Posterior cingulate gyrus (tissue), 11 donors: ENCODE results near the gene ATRNL1.
"Not testable (repeated sequence)": the region's sequence is repeated elsewhere in the genome, so short reads cannot be mapped to it uniquely, and the experiment has no call there.

Experiments
- DNase-seq, 10 donors: peaks; one replicate each; pipeline versions ENCODE4 v3.0.0 to v3.0.0-alpha.2; 2020 to 2021; ENCODE audit warnings: mixed read lengths in 3 of 10
- intact Hi-C: fragments of 100-400 bp; cut with DNase I; formaldehyde crosslinking; loops from one replicate; pipeline ENCODE4 v1.15.1; 2023

The ATRNL1 gene

DNA sequence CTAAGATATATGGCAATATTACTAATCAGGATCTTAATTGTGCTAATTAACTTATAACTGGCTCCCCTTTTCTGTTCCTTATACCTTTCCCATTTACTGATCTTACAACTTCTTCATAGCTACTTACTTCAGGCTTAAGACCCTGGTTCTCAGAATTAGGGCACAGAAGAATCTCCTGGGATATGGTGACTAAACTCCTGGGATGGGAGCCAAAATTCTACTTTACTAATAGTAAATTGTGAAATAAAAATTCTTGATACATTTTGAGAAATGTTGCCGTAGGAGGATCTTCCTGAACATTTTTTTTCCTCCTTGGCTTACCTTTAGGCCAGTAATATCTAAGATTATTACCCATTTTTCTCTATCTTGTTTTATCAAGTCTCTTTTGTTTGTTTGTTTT, 309.5 kb downstream of the ATRNL1 start:
- intact Hi-C loops = no loop called here

DNA sequence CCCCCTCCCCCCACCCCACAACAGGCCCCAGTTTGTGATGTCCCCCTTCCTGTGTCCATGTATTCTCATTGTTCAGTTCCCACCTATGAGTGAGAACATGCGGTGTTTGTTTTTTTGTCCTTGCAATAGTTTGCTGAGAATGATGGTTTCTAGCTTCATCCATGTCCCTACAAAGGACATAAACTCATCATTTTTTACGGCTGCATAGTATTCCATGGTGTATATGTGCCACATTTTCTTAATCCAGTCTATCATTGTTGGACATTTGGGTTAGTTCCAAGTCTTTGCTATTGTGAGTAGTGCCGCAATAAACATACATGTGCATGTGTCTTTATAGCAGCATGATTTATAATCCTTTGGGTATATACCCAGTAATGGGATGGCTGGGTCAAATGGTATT, 312.7 kb downstream of the ATRNL1 start:
- intact Hi-C loops, DNase-seq: not testable (repeated sequence)

More for the DNA sequence above, 309.5 kb downstream of the ATRNL1 start:
- DNase-seq = no peak

DNA sequence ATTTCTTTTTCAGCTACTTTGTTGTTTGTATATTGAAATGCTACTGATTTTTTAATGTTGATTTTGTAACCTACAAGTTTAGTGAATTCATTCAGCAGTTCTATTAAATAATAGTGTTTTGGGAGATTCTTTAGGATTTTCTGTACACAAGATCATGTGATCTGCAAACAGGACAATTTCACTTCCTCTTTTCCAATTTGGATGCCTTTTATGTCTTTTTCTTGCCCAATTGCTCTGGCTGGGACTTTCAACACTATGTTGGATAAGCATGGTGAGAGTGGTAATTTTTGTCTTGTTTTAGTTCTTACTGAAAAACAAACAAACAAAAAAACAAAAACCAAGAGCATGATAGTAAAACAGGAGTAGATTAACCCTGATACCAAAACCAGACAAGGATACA, 316.2 kb downstream of the ATRNL1 start:
- intact Hi-C loops = no loop called here
- no peak for DNase-seq

DNA sequence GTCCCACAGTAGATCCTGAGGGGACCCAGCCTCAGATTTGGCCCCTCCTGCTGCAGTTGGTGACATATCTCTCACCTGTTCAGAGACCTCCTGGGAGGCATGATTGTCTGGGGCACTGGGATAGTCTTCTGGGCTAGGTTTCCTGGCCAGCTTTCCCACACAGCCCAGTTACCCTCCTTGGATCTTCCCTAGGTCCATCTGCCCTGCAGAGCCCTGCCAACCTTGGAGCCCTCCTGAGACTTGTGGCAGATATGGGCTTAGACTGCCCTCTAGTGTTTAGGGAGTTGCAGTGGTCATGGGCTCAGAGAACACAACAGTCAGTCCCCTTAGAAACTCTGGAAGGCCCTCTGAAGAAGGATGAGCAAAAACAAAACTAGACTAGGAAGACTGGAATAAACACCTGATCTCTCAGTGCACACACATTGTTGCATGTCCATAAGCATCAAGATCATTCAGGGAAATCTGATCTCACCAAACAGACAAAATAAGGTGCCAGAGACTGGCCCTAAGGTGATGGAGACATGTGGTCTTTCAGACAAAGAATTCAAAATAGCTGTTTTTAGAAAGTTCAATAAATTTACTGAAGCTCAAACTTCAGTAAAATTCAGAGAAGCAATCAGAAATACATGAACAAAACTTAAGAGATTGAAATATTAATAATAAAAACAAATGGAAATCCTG, 324.6 kb downstream of the ATRNL1 start:
- DNase-seq = peak in 1 of 10 donors; percentile 44
- intact Hi-C loops = no loop called here

DNA sequence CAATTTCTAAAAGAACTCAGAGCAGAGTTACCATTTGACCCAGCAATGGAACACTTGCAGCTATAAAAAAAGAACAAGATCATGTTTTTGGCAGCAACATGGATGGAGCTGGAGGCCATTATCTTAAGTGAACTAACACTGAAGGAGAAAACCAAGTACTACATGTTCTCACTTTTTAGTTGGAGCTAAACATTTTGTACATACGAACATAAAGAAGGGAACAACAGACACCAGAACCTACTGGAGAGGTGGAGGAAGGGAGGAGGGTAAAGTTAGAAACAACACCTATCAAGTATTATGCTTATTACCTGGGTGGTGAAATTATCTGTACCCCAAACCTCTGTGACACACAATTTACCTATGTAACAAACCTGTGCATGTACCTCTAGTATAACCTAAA, 329.5 kb downstream of the ATRNL1 start:
- intact Hi-C loops = no loop called here
- DNase-seq = no peak

DNA sequence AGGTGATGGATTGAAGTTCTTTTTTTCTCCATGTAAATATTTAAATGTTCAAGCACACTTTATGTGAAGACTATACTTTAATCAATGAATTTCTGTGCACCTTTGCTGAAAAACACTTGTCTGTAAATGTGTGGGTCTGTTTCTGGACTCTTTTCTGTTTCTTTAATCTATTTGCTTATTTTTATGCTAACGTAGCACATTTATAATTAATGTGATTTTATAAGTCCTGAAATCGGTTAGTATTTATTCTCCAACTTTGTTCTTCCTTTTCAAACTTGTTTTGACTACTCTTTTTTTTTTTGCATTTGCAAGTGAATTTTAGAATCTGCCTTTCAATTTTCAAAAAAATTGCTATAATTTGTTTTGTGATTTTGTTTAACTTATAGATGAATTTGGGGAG, 334.4 kb downstream of the ATRNL1 start:
- intact Hi-C loops = no loop called here
- DNase-seq = no peak

DNA sequence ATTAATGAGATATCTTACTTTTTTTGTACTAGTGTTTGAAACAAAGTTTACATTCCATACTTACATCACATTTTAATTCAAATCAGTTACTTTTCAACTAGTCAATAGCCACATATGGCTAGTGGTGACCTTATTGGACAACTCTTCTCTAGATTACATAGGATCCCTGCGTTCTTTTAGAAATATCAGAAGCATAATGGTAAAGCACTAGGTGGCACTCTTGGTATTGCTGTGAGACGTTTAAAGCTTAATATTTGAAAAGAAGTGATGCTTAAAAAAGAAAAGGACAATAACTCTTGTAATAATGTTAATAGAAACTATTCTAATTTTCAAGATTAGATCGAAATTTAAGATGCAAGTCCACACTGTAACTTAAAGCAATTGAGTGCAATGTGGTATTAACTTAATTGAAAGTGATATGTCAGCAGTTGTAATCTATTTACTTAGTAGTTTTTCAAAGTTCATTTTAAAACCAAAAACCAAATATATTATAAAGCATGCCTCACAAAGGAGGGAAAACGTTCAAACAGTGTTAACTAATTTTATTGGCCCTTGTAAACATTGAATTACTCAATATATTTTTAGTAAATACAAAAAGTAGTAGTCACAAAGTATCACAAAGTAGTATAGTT, 339.1 kb downstream of the ATRNL1 start:
- intact Hi-C loops = loop anchor here (10.0 kb wide), 1 partner anchor 952 kb away; no protein-coding TSS in a partner anchor
- no peak for DNase-seq

DNA sequence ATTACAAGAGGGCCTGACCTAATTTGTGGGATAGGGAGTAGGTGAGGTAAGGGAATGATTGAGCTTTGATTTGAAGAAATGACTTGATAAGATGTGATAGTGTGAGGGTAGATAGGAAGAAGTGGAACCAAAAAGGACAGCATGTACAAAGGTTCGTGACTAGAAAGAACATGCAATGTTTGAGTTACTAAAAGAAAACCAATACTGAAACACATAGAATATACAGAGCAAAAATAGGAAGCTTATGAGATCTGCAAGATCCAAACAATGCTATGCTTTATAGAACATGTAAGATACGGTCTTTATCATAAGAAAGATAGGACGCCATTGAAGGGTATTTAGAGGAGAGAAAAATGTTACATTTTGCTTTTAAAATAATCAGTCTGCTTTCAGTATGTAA, 343.8 kb downstream of the ATRNL1 start:
- intact Hi-C loops = loop anchor here (10.0 kb wide), 1 partner anchor 948 kb away; no protein-coding TSS in a partner anchor
- DNase-seq = no peak

DNA sequence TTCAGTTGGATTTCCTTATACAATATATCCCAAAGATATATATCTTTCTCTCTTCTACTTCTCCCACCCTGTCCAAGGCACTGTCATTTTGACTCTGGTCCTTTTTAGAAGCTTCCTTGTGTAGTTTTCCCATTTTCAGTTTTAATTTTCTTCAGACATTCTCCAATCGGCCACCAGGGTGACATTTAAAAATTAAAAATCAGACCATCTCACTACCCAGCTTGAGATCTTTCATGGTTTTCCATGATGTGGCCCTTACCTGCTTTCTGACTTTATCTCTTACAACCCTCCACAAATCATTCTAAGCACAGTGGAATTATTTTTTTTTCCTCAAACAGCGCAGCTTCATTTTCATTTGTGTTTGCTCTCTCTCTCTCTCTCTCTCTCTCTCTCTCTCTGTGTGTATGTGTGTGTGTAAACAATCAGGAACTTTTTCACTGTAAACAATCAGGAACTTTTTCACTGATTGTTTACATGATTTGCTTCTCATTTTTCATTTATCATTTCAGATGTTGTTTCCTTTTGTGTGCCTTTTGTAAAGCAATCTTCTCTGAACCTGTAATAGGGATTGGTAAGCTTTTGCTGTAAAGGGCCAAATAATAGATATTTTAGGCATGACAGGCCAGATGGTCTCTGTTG, 348.9 kb downstream of the ATRNL1 start:
- intact Hi-C loops = no loop called here

DNA sequence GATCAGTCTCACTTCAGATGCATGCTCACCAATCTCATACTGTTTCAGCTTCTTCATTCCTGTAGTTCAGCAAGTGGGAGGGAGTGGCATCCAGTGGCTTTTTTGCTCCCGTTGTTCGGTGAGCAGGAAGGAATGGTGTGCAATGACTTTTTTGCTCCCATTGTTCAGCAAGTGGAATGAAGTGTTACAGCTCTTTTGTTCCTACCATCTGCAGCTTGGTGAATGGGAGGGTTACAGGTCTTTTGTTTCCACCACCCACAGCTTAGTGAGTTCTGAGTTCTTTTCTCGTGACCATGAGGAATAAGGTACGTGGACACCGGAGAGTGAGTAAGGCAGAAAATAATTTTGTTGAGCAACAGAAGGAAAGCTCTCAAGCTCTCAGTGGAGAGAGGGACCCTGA, 363.6 kb downstream of the ATRNL1 start:
- intact Hi-C loops = no loop called here
- peak in 1 of 10 donors; percentile 10 for DNase-seq

More for the DNA sequence above, 348.9 kb downstream of the ATRNL1 start:
- no peak for DNase-seq

DNA sequence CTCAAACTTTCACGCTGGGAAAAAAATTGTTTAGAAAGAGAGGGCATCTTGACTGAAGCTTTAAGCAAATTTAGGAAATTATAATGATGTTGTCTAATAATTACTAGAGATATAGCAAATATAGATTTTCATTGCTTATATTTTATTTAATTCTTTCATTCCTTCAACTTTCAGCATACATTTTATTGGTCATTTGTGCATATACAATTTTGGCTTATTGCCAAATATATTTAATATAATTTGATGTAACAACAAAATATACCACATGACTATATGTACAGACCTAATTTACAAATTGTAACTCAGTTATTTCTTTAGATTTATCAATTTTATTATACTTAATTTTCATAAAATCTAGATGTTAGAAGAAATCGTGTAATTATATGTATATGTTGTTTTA, 390.1 kb downstream of the ATRNL1 start:
- intact Hi-C loops = no loop called here
- DNase-seq = no peak

DNA sequence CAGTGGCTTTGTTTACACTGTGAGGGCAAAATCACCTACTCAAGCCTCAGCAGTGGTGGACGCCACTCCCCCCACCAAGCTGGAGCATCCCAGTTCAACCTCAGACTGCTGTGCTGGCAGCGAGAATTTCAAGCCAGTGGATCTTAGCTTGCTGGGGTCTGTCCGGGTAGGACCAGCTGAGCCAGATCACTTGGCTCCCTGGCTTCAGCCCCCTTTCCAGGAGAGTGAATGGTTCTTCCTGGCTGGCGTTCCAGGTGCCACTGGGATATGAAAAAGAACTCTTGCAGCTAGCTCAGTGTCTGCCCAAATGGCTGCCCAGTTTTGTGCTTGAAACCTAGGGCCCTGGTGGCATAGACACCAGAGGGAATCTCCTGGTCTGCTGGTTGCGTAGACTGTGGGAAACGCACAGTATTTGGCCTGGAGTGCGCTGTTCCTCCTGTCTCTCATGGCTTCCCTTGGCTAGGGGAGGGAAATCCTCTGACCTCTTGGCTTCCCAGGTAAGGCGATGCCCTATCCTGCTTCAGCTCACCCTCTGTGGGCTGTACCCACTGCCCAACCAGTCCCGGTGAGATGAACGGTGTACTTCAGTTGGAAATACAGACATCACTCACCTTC, 398.5 kb downstream of the ATRNL1 start:
- DNase-seq = peak in 3 of 10 donors; percentile 32 to 73 (median 64)
- intact Hi-C loops = no loop called here

DNA sequence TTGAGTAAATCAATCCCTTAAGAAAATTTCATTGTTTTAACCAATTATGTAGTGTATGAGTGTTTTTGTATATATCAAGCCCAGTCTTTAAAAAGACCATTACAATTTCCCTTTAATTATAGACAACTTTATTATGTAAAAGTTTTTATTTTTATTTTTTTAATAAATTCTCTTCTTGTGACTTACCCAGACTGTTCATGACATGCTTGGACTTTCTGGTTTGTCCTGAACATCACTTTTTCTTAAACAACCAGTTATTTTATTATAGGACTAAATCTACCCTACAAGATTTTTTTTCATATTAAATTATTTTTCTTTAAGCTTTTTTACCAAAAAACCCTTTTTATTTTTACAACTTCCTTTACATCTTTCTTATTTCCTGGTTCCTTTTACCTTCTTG, 410.4 kb downstream of the ATRNL1 start:
- intact Hi-C loops = no loop called here
- DNase-seq = no peak

DNA sequence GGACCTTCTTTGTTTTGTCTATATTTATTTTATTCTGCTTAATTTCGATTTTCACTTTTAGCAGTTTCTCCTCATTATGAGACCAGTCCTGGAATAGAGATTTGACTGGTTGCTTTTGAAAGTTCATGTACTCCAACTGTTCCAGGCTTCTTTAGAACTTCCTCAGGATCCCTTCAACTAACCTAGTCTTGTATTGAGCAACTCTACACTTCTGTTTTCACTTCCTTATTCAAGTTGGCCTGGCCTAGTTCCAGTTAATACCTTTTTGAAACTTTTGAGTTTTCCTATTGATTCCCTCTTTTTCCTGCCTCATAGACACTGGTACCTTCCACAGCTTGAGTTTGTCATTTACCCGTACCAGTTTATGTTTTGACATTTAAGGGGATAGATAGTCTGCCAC, 421.7 kb downstream of the ATRNL1 start:
- no peak for DNase-seq
- intact Hi-C loops = no loop called here

DNA sequence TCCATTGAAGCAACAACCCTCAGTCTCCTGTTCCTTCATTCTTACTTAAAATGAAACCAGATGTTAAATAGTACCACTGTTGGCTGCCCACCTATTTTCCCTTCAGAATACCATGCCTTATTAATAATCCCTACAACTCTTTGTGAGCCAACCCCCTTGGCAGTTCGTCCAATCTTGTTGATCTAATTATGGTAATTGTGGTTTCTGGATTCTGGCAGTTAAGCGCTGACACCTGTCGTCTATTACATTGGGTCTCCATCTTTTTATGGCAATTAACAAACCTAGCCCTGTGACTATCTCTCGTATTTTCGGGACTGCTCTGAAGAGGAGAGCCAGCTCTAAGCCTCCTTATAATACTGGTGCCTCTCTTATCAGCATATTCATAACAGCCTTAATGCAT, 432.0 kb downstream of the ATRNL1 start:
- intact Hi-C loops = no loop called here

DNA sequence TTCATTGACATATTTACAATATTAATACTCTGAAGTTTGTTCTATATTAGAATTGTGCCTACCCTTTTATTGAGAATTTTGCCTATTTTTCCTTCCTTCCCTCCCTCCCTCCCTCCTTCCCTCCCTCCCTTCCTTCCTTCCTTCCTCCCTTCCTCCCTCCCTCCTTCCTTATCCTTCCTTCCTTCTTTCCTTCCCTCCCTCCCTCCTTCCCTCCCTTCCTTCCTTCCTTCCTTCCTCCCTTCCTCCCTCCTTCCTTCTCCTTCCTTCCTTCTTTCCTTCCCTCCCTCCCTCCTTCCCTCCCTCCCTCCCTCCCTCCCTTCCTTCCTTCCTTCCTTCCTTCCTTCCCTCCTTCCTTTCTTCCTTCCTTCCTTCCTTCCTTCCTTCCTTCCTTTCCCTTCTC, 434.5 kb downstream of the ATRNL1 start:
- DNase-seq, intact Hi-C loops: not testable (repeated sequence)

More for the DNA sequence above, 432.0 kb downstream of the ATRNL1 start:
- no peak for DNase-seq

DNA sequence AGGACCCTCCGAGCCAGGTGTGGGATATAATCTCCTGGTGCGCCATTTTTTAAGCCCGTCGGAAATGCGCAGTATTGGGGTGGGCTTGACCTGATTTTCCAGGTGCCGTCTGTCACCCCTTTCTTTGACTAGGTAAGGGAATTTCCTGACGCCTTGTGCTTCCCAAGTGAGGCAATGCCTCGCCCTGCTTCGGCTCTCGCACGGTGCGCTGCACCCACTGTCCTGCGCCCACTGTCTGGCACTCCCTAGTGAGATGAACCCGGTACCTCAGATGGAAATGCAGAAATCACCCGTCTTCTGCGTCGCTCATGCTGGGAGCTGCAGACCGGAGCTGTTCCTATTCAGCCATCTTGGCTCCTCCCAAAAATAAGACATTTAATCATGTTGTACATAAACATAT, 443.2 kb downstream of the ATRNL1 start:
- DNase-seq, intact Hi-C loops: not testable (repeated sequence)

DNA sequence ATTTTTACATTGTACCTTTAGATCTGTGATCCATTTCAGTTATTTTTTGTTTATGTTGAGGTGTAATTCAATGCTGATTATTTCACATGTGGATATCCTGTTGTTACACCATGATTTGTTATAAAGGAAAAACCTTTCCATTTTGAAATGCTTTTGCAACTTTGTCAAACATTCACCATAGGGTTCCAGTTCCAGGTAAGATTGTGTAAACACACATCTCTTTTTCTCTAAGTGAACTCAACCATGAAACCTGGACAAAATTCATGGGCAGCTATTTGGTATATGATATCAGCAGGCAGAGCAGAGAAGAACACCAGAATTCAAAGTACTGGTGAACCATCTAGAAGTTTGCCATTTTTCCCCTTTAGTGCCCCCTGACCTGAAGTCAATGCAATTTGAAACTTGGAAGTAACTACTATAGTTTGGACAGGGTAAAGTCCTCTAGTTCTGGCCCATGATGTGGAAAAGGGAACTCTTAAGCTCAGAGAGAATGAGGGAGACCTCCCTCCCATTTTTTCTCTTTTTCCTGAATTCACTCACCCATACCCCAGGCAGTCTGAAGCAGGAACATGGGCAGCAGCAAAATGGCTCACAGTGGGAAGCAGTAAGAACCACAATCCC, 446.1 kb downstream of the ATRNL1 start:
- DNase-seq = no peak
- intact Hi-C loops = no loop called here

DNA sequence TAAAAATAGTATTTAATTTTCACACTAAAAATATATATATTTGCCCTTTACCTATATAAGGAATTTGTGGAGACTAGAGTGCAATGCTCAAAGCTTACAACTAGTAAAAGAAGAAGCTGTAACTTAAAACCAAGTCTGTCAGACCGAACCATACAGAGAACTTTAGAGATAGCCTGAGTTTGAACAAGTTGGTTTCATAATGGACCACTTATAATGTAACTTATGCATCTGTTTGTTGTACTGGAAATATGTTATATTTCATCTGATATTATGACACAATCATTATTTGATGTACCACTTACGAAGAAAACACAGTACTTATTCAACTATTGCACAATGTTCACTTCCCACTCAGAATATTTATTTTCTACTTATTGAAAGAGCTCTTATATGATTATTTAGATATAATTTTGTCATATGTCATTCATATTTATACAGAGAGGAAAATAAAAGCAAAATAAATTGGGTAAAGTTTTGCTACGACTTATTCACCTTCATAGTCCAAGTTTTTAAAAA, 462.8 kb downstream of the ATRNL1 start:
- intact Hi-C loops = no loop called here
- no peak for DNase-seq

DNA sequence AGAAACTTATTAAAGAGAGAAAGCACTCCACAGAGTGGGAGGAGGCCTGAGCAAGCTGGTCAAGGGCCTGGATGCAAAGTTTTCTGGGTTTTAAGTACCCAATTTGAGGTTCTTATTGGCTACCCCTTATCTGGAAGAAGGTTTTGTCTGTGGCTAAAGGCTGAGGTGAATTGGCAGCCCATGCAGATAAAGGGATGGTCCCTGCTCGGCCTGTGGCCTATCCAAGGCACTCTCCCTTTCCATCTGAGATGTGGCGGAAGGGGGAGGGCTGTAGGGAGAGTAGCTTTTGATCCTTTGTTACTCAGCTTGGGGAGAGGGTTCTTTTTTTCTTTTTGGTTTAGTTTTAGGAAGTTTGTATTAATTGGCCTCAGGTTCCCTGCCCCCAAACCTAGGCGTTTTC, 465.1 kb downstream of the ATRNL1 start:
- intact Hi-C loops = no loop called here
- DNase-seq = no peak

DNA sequence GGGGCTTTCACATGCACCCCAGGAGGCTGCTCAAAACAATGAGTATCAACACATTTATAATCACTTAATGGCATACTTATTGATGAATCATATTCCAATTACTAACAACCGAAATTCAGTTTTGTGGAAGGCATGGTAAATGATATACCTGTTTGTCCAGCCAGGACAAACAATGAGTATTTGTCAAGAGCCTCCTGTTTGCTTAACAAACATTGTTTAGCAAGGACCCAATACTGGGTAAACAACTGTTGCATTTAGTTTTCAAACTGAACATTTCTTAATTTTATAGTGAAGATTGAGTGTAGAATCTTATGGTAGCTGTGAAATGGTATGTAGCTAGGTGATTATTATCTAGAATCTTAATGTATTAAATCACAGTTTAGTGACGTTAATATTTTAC, 473.7 kb downstream of the ATRNL1 start:
- DNase-seq = no peak
- intact Hi-C loops = no loop called here
